Peyer's patch (tissue), 4 donors: ENCODE data around the gene RPL27A.

Experiments used
- POLR2A ChIP-seq, 2 donors: fragments of 450-650 bp; IDR thresholded peaks; one replicate each; pipeline ENCODE4 v1.5.1; 2017; ENCODE audit warnings: antibody characterized with exemption in 2 of 2, mild to moderate bottlenecking in 2 of 2, moderate library complexity in 2 of 2
- TF ChIP-seq, protein P1 (sequence below), 6 experiments: fragments of 450-650 bp in 4 of 6; fragments of 200-600 bp in 2 of 6; sonication (generic) in 1 of 6; IDR thresholded peaks; one replicate each; pipeline ENCODE4 v1.5.1; 2017 to 2019; ENCODE audit warnings: antibody characterized with exemption in 6 of 6, mild to moderate bottlenecking in 3 of 6, moderate library complexity in 1 of 6

DNA sequence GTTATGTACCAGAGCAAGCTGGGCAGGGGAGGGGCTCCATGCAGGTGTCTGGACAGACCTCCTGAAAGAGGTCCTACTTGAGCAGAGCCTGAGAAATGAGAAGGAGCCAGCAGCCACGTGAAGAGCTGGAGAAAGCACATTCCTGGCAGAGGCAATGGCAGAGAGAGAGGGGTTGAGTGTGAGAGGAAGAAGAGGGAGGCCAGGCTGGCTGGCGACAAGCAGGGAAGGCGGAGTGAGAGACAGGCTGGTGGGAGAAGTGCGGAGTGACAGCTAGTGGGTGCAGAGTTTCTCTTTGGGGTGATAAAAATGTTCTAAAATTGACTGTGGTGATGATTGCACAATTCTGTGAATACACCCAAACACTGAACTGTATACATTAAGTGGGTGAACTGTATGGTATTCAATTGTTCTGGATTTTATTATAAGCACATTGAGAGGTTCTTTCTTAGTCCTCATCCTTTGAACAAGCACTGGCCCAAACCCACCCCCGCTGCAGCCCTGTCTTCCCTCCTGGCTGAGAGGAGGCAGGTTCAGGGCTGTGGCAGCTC lies 29.4 kb downstream of the RPL27A start:
- TF ChIP-seq, protein P1, sequence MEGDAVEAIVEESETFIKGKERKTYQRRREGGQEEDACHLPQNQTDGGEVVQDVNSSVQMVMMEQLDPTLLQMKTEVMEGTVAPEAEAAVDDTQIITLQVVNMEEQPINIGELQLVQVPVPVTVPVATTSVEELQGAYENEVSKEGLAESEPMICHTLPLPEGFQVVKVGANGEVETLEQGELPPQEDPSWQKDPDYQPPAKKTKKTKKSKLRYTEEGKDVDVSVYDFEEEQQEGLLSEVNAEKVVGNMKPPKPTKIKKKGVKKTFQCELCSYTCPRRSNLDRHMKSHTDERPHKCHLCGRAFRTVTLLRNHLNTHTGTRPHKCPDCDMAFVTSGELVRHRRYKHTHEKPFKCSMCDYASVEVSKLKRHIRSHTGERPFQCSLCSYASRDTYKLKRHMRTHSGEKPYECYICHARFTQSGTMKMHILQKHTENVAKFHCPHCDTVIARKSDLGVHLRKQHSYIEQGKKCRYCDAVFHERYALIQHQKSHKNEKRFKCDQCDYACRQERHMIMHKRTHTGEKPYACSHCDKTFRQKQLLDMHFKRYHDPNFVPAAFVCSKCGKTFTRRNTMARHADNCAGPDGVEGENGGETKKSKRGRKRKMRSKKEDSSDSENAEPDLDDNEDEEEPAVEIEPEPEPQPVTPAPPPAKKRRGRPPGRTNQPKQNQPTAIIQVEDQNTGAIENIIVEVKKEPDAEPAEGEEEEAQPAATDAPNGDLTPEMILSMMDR (IDR thresholded peaks at IDR 0.05), result no peak
- no peak for TF ChIP-seq POLR2A (IDR thresholded peaks at IDR 0.05)
